Fibroblast of skin of left biceps (primary cell): ENCODE results near the gene BSN.

ENCODE experiments used
- DNase-seq, 2 experiments: peaks; one replicate each; pipeline ENCODE4 v3.0.0-alpha.2; 2013; ENCODE audit warnings: low read depth in 2 of 2

Gene BSN

GRCh38 chr3:49654955-49655556, 100.8 kb downstream of the BSN start:
- no peak for DNase-seq

GRCh38 chr3:49655731-49656285, 101.5 kb downstream of the BSN start:
- DNase-seq = no peak

GRCh38 chr3:49656541-49657112, 102.3 kb downstream of the BSN start:
- DNase-seq = no peak

- no peak for DNase-seq
Measured at GRCh38 chr3:49657208-49657915, 103.1 kb downstream of the BSN start.

GRCh38 chr3:49658711-49659110, 104.4 kb downstream of the BSN start:
- no peak for DNase-seq

GRCh38 chr3:49659756-49660155, 105.5 kb downstream of the BSN start:
- no peak for DNase-seq

- no peak for DNase-seq
Measured at GRCh38 chr3:49661281-49661680, 107.0 kb downstream of the BSN start.

GRCh38 chr3:49662021-49662420, 107.7 kb downstream of the BSN start:
- no peak for DNase-seq

- no peak for DNase-seq
Measured at GRCh38 chr3:49662720-49663413, 108.6 kb downstream of the BSN start.

GRCh38 chr3:49663831-49664230, 109.6 kb downstream of the BSN start:
- no peak for DNase-seq

GRCh38 chr3:49664300-49664699, 110.0 kb downstream of the BSN start:
- no peak for DNase-seq

- no peak for DNase-seq
Measured at GRCh38 chr3:49665822-49666519, 111.7 kb downstream of the BSN start.

- no peak for DNase-seq
Measured at GRCh38 chr3:49666592-49666991, 112.3 kb downstream of the BSN start.

- no peak for DNase-seq
Measured at GRCh38 chr3:49667701-49668413, 113.6 kb downstream of the BSN start.

- DNase-seq = no peak
Measured at GRCh38 chr3:49668414-49668797, 114.1 kb downstream of the BSN start.

GRCh38 chr3:49668861-49669260, 114.6 kb downstream of the BSN start:
- no peak for DNase-seq

GRCh38 chr3:49669352-49669751, 115.1 kb downstream of the BSN start:
- no peak for DNase-seq

- no peak for DNase-seq
Measured at GRCh38 chr3:49670940-49671290, 116.6 kb downstream of the BSN start.

- DNase-seq = no peak
Measured at GRCh38 chr3:49671291-49672288, 117.3 kb downstream of the BSN start.

GRCh38 chr3:49673121-49673714, 118.9 kb downstream of the BSN start:
- no peak for DNase-seq
